Bronchial epithelial cell (primary cell): ENCODE measurements around the gene MED12L. TPM values are rescaled to one million over a fixed set of nuclear protein-coding genes. Genes with fewer than 3 reads are reported as not detected.
A peak's percentile ranks its signal among the peaks of the same experiment; 100 is the strongest.

Experiments
- DNase-seq: peaks from one replicate; pipeline ENCODE4 v3.0.0-alpha.2; 2010; ENCODE audit warnings: low read depth
- FAIRE-seq: peaks from 2 replicates; lab custom pipeline; 2011; peaks lifted over from hg19 to GRCh38; lab: Jason Lieb, UNC
- H3K27me3 ChIP-seq: 2 replicates; pipeline ENCODE4 v1.5.1; 2011; ENCODE audit warnings: low read length; ENCODE audit not compliant: control insufficient read depth, insufficient read depth
- H3K36me3 ChIP-seq: 2 replicates; pipeline ENCODE4 v1.5.1; 2011; ENCODE audit warnings: low read length; ENCODE audit not compliant: control insufficient read depth, insufficient read depth
- H3K4me3 ChIP-seq: 2 replicates; pipeline ENCODE4 v1.5.1; 2011; ENCODE audit warnings: mild to moderate bottlenecking, low read depth, low read length, control low read depth
- total RNA-seq: library from RNA; depleted of rRNA; stranded (reverse); fragments of >200 nt; gene quantifications from 2 replicates; pipeline ENCODE4 v1.2.1, GENCODE V29; 2014
- TF ChIP-seq, protein P1 (sequence below): IDR thresholded peaks from 2 replicates; pipeline ENCODE4 v1.5.1; 2011; ENCODE audit warnings: mild to moderate bottlenecking, moderate library complexity, low read length, control low read depth, inconsistent platforms; ENCODE audit not compliant: insufficient read depth, severe bottlenecking

Gene MED12L
- total RNA-seq, 1 donor from 2014 or later, result 0.26 TPM

DNA sequence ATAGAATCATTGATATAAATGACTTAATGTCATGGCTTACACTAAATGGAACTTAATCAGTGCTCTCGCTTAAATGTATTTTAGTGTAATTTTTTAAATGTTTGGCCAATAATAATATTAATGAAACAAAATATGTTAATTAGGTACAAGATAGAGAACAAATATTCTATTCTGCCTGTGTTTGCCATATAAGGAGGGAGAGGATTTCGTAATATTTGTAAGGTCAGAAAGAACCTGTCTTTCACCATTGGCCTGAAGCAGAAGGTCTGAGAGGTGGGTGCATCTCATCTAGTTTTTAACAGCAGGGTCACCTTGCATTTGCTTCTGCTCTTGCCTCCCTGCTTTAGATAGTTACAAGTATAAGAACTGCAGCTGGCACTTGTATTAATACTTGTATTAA is 228.7 kb downstream of the MED12L start:
- H3K4me3 ChIP-seq, result peak overlapping the region; percentile 73
- DNase-seq, result no peak

DNA sequence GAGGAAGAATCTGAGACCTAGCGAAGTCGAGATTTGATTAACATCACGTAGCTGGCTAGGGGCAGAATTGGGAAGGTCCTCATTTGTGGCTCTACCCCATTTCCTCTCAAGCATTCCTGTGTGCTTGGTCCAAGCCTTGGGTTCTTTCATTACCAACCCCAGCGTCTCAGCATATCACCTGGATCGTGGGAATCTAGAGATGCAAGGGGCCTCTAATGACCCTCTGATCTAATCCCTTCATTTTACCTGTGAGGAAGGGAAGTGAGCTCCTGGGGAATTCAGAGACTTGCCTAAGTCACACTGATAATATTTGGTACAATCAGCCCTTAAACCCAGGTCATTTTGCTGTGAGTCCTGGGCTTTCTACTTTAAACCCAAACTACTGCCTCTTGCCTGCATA is 229.1 kb downstream of the MED12L start:
- FAIRE-seq, result no peak
- TF ChIP-seq, protein P1, sequence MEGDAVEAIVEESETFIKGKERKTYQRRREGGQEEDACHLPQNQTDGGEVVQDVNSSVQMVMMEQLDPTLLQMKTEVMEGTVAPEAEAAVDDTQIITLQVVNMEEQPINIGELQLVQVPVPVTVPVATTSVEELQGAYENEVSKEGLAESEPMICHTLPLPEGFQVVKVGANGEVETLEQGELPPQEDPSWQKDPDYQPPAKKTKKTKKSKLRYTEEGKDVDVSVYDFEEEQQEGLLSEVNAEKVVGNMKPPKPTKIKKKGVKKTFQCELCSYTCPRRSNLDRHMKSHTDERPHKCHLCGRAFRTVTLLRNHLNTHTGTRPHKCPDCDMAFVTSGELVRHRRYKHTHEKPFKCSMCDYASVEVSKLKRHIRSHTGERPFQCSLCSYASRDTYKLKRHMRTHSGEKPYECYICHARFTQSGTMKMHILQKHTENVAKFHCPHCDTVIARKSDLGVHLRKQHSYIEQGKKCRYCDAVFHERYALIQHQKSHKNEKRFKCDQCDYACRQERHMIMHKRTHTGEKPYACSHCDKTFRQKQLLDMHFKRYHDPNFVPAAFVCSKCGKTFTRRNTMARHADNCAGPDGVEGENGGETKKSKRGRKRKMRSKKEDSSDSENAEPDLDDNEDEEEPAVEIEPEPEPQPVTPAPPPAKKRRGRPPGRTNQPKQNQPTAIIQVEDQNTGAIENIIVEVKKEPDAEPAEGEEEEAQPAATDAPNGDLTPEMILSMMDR, result no peak
- Histone ChIP-seq H3K27me3 (no peaks in the 10 kb centered on the region), H3K4me3 (peak overlapping the region; percentile 73), H3K36me3 (peaks cover 2% of the 10 kb centered on the region)
- DNase-seq, result no peak

More for the DNA sequence above, 228.7 kb downstream of the MED12L start:
- H3K27me3 ChIP-seq, result no peaks in the 10 kb centered on the region
- peak; percentile 43 for FAIRE-seq
- TF ChIP-seq, protein P1, result no peak
- H3K36me3 ChIP-seq, result peaks cover 3% of the 10 kb centered on the region

DNA sequence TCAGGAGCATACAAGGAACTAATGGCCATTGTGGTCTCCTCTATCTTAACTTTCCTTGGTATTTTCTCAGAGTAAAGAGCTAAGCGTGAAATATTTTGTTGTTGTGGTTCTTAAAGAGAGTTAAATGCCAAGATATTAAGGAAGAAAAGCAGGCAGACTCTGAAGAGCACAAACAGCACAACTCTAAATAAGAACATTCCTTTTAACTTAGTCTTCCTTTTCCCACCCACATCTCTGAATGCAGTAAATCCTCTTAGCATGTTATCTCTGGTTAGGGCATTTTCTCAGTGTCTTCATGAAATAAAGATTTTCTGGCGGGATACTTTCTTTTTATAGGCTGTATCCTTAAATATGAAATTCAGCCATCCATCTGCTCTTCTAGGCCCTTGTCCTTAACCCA is 229.7 kb downstream of the MED12L start:
- TF ChIP-seq, protein P1, result no peak
- Histone ChIP-seq H3K36me3 (peaks cover 2% of the 10 kb centered on the region), H3K4me3 (peak overlapping the region; percentile 73), H3K27me3 (no peaks in the 10 kb centered on the region)
- FAIRE-seq (no peak), DNase-seq (peak; percentile 60)

DNA sequence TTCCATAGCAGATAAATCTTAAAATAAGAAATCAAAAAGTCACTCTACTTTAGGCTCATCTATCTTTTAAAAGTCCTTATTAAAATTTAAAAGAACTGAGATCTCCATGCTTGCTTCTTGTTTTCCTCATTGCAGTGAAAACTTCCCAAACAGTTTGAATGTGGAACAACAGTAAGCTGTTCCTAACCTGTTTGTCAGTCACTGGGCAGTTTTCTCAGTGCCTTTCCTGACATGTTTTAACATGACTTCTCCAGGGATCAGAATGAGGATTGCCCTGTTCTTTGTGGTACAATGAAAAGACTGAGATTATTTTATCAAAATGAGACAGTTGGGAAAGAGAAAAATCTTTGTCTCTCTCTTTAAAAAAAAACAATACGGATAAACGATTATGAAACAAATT is 230.4 kb downstream of the MED12L start:
- DNase-seq, result peak; percentile 92
- H3K4me3 ChIP-seq, result peak overlapping the region; percentile 73
- TF ChIP-seq, protein P1, result no peak
- peaks cover 2% of the 10 kb centered on the region for H3K36me3 ChIP-seq
- FAIRE-seq, result no peak
- no peaks in the 10 kb centered on the region for H3K27me3 ChIP-seq

DNA sequence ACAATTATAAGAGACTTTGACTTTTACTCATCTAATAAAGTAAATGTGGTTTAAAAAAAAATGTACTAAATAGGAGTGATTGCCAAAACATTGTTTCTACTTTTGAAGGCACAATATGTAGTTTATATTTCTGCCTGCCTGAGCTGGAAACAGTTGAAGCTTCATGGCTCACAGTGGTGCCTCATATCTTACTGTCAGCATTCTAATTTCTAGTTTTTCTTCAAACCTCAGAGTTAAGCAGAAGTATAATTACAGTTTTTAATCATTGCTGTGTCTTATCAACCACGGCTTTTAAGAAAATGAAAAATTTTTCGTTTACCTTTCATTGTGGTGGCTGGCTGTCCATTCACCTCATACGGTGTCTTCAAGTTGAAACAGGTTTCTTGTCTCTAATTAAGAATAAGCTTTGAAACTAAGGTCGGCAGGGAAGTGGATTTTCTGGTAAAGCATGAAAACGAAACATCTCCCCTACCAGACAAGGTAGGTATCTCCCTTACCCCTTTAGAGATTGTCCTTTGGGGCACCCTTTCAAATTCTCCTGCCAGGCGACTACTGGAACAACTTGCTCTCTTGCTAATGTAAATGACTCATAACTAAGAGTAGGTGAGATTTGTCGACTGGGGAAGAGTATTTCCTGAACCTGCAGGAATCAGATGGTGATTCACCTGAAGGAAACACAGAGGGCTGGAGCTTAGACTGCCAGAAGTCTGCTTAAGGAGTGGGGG is 231.0 kb downstream of the MED12L start, which contains the start of gene GPR87:
TSS of gene GPR87 (minus strand) at position 554 of the 725 bp plus-strand sequence. CDS start 16,720 bp downstream, outside the sequence.
- peaks cover 2% of the 10 kb centered on the region for H3K36me3 ChIP-seq
- peak within 1 kb of the TSS; percentile 73 for H3K4me3 ChIP-seq
- no peaks in the 10 kb centered on the region for H3K27me3 ChIP-seq
- DNase-seq, result peak; percentile 98
- FAIRE-seq, result no peak
- TF ChIP-seq, protein P1, result no peak
